ENCODE data around the gene EFNA5.

DNA sequence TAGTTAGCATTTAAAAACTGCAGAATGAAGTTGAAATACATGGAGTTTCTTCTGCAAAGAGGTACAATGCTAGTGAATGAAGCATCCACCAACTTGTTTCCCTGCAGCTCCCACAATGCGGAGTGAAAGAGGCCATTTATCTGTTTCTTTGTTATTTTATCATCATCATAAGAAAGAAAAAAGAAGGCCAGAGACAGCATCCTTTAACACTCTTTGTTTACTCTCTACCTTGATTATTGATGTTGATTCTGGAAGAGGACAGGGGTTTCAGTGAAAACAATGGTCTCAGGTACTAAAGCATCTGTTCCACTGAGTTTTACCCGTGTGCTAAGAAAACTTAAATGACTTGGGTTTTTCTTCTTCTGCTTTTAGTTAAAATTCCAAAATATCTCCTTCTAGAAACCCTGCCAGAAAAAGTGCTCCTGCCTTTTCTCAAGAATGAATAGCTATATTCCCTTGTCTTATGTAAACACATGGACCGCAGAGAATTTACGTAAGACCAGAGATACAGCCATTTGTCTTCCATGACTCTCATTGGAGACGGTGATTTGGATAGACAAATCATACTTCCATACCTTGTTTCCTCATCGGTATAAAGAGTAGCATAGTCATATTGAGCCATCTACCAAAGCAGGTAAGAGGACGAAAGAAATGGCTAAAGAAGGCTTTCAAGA, 81.1 kb downstream of the EFNA5 start:
- no peak for TF ChIP-seq ZNF10 (tag by site-specific recombination; IDR thresholded peaks at IDR 0.05)
- TF ChIP-seq, protein P1, sequence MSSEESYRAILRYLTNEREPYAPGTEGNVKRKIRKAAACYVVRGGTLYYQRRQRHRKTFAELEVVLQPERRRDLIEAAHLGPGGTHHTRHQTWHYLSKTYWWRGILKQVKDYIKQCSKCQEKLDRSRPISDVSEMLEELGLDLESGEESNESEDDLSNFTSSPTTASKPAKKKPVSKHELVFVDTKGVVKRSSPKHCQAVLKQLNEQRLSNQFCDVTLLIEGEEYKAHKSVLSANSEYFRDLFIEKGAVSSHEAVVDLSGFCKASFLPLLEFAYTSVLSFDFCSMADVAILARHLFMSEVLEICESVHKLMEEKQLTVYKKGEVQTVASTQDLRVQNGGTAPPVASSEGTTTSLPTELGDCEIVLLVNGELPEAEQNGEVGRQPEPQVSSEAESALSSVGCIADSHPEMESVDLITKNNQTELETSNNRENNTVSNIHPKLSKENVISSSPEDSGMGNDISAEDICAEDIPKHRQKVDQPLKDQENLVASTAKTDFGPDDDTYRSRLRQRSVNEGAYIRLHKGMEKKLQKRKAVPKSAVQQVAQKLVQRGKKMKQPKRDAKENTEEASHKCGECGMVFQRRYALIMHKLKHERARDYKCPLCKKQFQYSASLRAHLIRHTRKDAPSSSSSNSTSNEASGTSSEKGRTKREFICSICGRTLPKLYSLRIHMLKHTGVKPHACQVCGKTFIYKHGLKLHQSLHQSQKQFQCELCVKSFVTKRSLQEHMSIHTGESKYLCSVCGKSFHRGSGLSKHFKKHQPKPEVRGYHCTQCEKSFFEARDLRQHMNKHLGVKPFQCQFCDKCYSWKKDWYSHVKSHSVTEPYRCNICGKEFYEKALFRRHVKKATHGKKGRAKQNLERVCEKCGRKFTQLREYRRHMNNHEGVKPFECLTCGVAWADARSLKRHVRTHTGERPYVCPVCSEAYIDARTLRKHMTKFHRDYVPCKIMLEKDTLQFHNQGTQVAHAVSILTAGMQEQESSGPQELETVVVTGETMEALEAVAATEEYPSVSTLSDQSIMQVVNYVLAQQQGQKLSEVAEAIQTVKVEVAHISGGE (tag by site-specific recombination; conservative IDR thresholded peaks at IDR 0.05; ENCODE audit: low read depth) = no peak
- no peak for TF ChIP-seq ZNF776 (tag by site-specific recombination; IDR thresholded peaks at IDR 0.05; ENCODE audit: borderline replicate concordance)
- TF ChIP-seq ZNF701 (tag by site-specific recombination; IDR thresholded peaks at IDR 0.05) = no peak
- TF ChIP-seq, protein P2, sequence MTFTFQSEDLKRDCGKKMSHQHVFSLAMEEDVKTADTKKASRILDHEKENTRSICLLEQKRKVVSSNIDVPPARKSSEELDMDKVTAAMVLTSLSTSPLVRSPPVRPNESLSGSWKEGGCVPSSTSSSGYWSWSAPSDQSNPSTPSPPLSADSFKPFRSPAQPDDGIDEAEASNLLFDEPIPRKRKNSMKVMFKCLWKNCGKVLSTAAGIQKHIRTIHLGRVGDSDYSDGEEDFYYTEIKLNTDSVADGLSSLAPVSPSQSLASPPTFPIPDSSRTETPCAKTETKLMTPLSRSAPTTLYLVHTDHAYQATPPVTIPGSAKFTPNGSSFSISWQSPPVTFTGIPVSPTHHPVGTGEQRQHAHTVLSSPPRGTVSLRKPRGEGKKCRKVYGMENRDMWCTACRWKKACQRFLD (tag by site-specific recombination; IDR thresholded peaks at IDR 0.05) = no peak
- TF ChIP-seq ATF2 (tag by site-specific recombination; IDR thresholded peaks at IDR 0.05; ENCODE audit: low read depth) = no peak

All from HEK293 (cell line).